Testis (tissue), 3 donors: ENCODE results near the gene KLHL5. TPM values are rescaled to one million over a fixed set of nuclear protein-coding genes. Genes with fewer than 3 reads are reported as not detected.

Source experiments
- DNase-seq: peaks from one replicate; pipeline ENCODE4 v3.0.0-alpha.2; 2019
- H3K27ac ChIP-seq, 2 donors: fragments of 200-600 bp; sonication (generic); one replicate each; pipeline ENCODE4 v1.5.1; 2019
- H3K27me3 ChIP-seq: fragments of 200-600 bp; sonication (generic); one replicate; pipeline ENCODE4 v1.5.1; 2019
- H3K36me3 ChIP-seq: fragments of 200-600 bp; sonication (generic); one replicate; pipeline ENCODE4 v1.5.1; 2017; ENCODE audit warnings: low read depth; ENCODE audit errors: missing control alignments
- H3K4me1 ChIP-seq: fragments of 200-600 bp; sonication (generic); one replicate; pipeline ENCODE4 v1.5.1; 2019
- H3K4me3 ChIP-seq, 2 donors: fragments of 200-600 bp; sonication (generic); one replicate each; pipeline ENCODE4 v1.5.1; 2017 to 2019
- H3K9me3 ChIP-seq: fragments of 200-600 bp; sonication (generic); one replicate; pipeline ENCODE4 v1.5.1; 2017
- CTCF ChIP-seq, 3 experiments: fragments of 450-650 bp in 2 of 3; fragments of 200-600 bp in 1 of 3; sonication (generic) in 1 of 3; IDR thresholded peaks; one replicate each; pipeline ENCODE4 v1.5.1; 2016 to 2019; ENCODE audit warnings: antibody characterized with exemption in 3 of 3, mild to moderate bottlenecking in 2 of 3, moderate library complexity in 1 of 3
- POLR2A ChIP-seq: fragments of 450-650 bp; IDR thresholded peaks from one replicate; pipeline ENCODE4 v1.6.1; 2017; ENCODE audit warnings: antibody characterized with exemption, mild to moderate bottlenecking, moderate library complexity
- WGBS, 2 donors: methylation state at CpG; one replicate each; pipeline ENCODE4 v1.1.5; 2018; 5-methylcytosine and 5-hydroxymethylcytosine counted together
- intact Hi-C: fragments of 100-400 bp; cut with DNase I; formaldehyde crosslinking; loops from one replicate; pipeline ENCODE4 v1.15.1; 2023; ENCODE audit warnings: low total_unique reads
- polyA plus RNA-seq: library from polyadenylated mRNA; stranded (reverse); fragments of 350-450 nt; fragmentation: Illumina TruSeq; extraction: RNeasy Lipid Tissue Mini Kit (QIAGEN cat#74804); gene quantifications from one replicate; pipeline ENCODE4 v1.2.3, GENCODE V29; 2014; ENCODE audit warnings: low read depth, low replicate concordance; ENCODE audit not compliant: insufficient read depth
- total RNA-seq, 2 donors: library from RNA; depleted of rRNA; stranded (reverse); fragments of >200 nt; gene quantifications; one replicate each; pipeline ENCODE4 v1.2.3, GENCODE V29; 2016

KLHL5 gene
- total and polyA plus RNA-seq, 3 donors from 2014 or later: 11.0 to 20.9 (median 14.4) TPM

GRCh38 chr4:39170301-39170700, 108.3 kb downstream of the KLHL5 start:
- no peaks in the 10 kb centered on the region for H3K9me3 ChIP-seq
- 65 to 84% methylated on average over 12 of the region's 12 CpGs for WGBS, 2 donors
- H3K4me1 ChIP-seq: no peaks in the 10 kb centered on the region
- H3K4me3 ChIP-seq: no peak overlapping the region
- DNase-seq: no peak
- TF ChIP-seq POLR2A (no peak), CTCF (IDR thresholded peaks at IDR 0.05) (no peak)
- H3K27me3 ChIP-seq: no peaks in the 10 kb centered on the region
- no peak overlapping the region for H3K27ac ChIP-seq
- intact Hi-C loops: no loop called here
- no peaks in the 10 kb centered on the region for H3K36me3 ChIP-seq

Other genes starting within 250 kb of the KLHL5 start
- 1 to 10 TPM in 1 of 2 donors, under 1 TPM in 1; 0.47 to 1.2 TPM for gene TLR6, start 205.4 kb upstream of the KLHL5 start, total RNA-seq
- gene TLR6, start 205.4 kb upstream of the KLHL5 start, polyA plus RNA-seq: 1.8 TPM
- 10 to 100 TPM; 76.5 to 96.2 TPM for gene FAM114A1, start 194.4 kb upstream of the KLHL5 start, total RNA-seq
- 30.9 TPM for gene FAM114A1, start 194.4 kb upstream of the KLHL5 start, polyA plus RNA-seq
- gene TMEM156, start 29.8 kb upstream of the KLHL5 start, total RNA-seq: not detected
- 0.86 TPM for gene TMEM156, start 29.8 kb upstream of the KLHL5 start, polyA plus RNA-seq
- 10 to 100 TPM; 49.3 to 56.5 TPM for gene WDR19, start 120.3 kb downstream of the KLHL5 start, total RNA-seq
- gene WDR19, start 120.3 kb downstream of the KLHL5 start, polyA plus RNA-seq: 44.6 TPM